Measurements from ENCODE around the gene TTC33. TPM values are rescaled to one million over a fixed set of nuclear protein-coding genes. Genes with fewer than 3 reads are reported as not detected.

TTC33 gene
- total RNA-seq, 4 donors from 2014 or later = 6.4 to 67.3 (median 17.4) TPM

DNA sequence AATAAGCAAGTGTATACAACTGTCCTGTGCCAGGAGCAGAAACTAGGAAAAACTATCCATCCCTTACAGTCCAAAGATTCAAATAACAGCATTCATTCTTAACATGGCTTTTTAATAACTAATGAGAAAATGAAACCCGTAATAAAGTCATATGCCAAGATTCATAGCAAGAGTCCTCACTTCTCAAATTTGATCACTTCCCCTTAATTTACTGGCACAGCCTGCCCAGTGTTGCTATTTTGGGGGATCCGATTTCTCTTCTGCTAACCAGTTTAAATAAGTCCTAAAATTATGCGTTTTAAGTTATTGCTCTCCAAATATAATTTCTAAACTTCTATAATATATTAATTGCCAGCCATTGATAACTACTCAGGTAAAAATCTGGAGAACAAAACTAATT lies 253.0 kb downstream of the TTC33 start:
- Histone ChIP-seq H3K4me3 (no peak overlapping the region), H3K27me3 (no peaks in the 10 kb centered on the region), H3K36me3 (no peaks in the 10 kb centered on the region), H3K9me3 (no peaks in the 10 kb centered on the region), H3K4me1 (peaks cover 0 to 30% (median 0%) of the 10 kb centered on the region in 4 donors), H3K27ac (peak overlapping the region in 1 of 4 donors; percentile 37)
- TF ChIP-seq POLR2A (IDR thresholded peaks at IDR 0.05) (no peak), POLR2AphosphoS5 (IDR thresholded peaks at IDR 0.05) (no peak), CTCF (IDR thresholded peaks at IDR 0.05) (no peak), EP300 (IDR thresholded peaks at IDR 0.05; ENCODE audit: low read depth) (no peak)
- DNase-seq = no peak
- WGBS, 2 donors (ENCODE audit: low coverage in 1 of 2) = 77 to 79% methylated on average over 3 of the region's 3 CpGs
- intact Hi-C loops (cut with DNase I; ENCODE audit: low total_unique reads) (no loop called here), in situ Hi-C loops (cut with MboI; ENCODE audit: low pct_ligation_motif_present in 1 of 4, low pct_unique_long_range_greater_than_20kb in 1 of 4, low sequenced_read_pairs in 3 of 4) (no loop called here)

DNA sequence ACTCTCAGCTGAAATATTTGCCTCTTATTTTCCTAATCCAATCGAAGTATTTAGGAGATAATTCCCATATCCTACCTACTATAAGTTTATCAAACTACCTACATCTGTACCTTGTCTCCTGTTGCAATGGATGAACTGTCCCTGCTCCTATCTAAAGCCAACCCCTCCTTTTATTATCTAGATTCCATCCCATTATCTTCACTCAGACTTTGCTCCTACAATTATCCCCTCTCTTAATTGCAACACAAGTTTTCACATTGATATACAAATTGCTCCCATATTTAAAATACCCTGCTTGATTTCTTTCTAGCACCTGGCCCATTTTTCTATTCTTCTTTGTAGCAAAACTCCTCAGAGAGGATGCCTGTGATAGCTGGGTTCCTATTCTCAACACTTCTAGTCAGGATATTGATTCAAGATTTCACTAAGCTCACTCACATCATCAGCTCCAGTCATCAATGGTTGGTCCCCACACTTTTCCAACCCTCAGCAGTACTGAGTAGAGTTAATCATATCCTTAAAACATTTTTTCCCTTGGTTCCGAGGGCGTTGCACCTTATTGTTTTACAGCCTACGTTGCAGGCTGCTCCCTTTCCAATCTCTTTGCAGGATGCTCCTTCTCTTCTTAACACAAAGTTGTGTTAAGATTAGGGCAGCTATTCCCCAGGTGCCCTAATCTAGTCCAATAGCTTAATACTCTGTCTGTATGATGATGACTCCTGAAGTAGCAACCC lies 253.9 kb downstream of the TTC33 start:
- in situ Hi-C loops (cut with MboI; ENCODE audit: low pct_ligation_motif_present in 1 of 4, low pct_unique_long_range_greater_than_20kb in 1 of 4, low sequenced_read_pairs in 3 of 4) (no loop called here), intact Hi-C loops (cut with DNase I; ENCODE audit: low total_unique reads) (no loop called here)
- Histone ChIP-seq H3K36me3 (no peaks in the 10 kb centered on the region), H3K9me3 (no peaks in the 10 kb centered on the region), H3K4me3 (no peak overlapping the region), H3K4me1 (peaks cover 0 to 30% (median 0%) of the 10 kb centered on the region in 4 donors), H3K27me3 (no peaks in the 10 kb centered on the region), H3K27ac (peak overlapping the region in 1 of 4 donors; percentile 37)
- TF ChIP-seq EP300 (IDR thresholded peaks at IDR 0.05; ENCODE audit: low read depth) (no peak), POLR2A (IDR thresholded peaks at IDR 0.05) (no peak), CTCF (IDR thresholded peaks at IDR 0.05) (no peak)
- DNase-seq = no peak
- WGBS, 2 donors (ENCODE audit: low coverage in 1 of 2) = 57 to 66% methylated on average over 4 of the region's 4 CpGs

DNA sequence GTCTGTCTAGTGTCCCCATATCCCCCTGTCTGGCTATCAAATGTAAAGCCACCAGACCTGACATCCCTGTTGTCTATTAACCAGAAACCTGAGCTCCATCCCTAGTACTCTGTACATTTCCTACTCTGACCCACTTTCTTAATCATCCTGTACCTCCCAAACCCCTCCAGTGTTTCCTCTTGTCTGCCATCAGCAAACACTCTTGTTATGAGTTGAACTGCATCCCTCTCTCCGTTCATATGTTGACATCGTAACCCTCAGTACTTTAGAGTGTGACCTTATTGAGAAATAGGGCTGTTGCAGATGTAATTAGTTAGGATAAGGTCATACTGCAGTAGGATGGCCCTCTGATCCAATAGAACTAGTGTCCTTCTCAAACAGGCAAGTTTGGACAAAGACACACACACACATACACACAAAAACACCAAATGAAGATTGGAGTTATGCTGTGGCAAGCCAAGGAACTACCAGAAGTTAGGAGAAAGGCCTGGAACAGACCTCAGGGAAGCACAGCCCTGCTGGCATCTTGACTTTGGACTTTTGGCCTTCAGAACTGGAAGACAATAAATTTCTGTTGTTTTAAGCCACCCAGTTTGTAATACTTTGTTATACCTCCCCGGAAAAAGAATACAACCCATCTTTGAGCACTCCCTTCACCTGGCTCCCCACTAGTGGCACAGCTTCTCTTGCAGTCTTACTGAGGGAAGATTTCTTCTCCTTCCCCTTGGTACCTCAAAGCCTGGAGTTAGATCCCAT lies 256.1 kb downstream of the TTC33 start:
- intact Hi-C loops (cut with DNase I; ENCODE audit: low total_unique reads) = no loop called here
- Histone ChIP-seq H3K27me3 (no peaks in the 10 kb centered on the region), H3K9me3 (no peaks in the 10 kb centered on the region), H3K4me3 (no peak overlapping the region), H3K36me3 (no peaks in the 10 kb centered on the region), H3K27ac (no peak overlapping the region), H3K4me1 (peaks cover 0 to 30% (median 0%) of the 10 kb centered on the region in 4 donors)
- in situ Hi-C loops (cut with MboI; ENCODE audit: low pct_ligation_motif_present in 1 of 4, low pct_unique_long_range_greater_than_20kb in 1 of 4, low sequenced_read_pairs in 3 of 4) = no loop called here
- TF ChIP-seq POLR2A (IDR thresholded peaks at IDR 0.05) (no peak), CTCF (IDR thresholded peaks at IDR 0.05) (no peak), EP300 (IDR thresholded peaks at IDR 0.05; ENCODE audit: low read depth) (no peak), POLR2AphosphoS5 (IDR thresholded peaks at IDR 0.05) (no peak)
- no peak for DNase-seq
- 61% methylated on average over 3 of the region's 3 CpGs; no CpG with 5 or more reads in 1 of the 2 donors for whole genome bisulfite sequencing, 2 donors (ENCODE audit: low coverage in 1 of 2)

DNA sequence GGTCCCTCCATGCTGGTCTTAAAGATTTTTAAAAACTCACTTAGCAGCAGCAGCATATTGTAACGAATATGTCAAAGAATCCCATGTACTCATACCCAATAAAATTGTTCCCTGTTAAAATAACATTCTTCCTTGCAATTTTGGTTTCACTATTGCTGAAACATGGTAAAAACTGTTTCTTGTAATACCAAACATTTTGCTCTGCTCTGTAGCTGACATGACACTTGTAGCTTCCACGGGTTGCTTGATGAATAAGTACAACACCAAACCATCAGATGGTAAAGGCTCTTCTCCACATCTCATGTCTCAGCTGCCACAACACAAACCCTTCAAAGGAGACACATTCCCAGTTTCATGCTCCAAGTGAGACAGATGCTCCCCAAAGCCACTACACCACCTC lies 256.8 kb downstream of the TTC33 start:
- intact Hi-C loops (cut with DNase I; ENCODE audit: low total_unique reads) = no loop called here
- Histone ChIP-seq H3K4me3 (no peak overlapping the region), H3K9me3 (no peaks in the 10 kb centered on the region), H3K36me3 (no peaks in the 10 kb centered on the region), H3K27me3 (no peaks in the 10 kb centered on the region), H3K27ac (no peak overlapping the region), H3K4me1 (peaks cover 0 to 30% (median 0%) of the 10 kb centered on the region in 4 donors)
- no peak for TF ChIP-seq POLR2AphosphoS5 (IDR thresholded peaks at IDR 0.05)
- TF ChIP-seq CTCF (IDR thresholded peaks at IDR 0.05) = no peak
- no peak for TF ChIP-seq POLR2A (IDR thresholded peaks at IDR 0.05)
- no peak for TF ChIP-seq EP300 (IDR thresholded peaks at IDR 0.05; ENCODE audit: low read depth)
- in situ Hi-C loops (cut with MboI; ENCODE audit: low pct_ligation_motif_present in 1 of 4, low pct_unique_long_range_greater_than_20kb in 1 of 4, low sequenced_read_pairs in 3 of 4) = no loop called here
- no peak for DNase-seq
- WGBS, 2 donors (ENCODE audit: low coverage in 1 of 2) = 57 to 58% methylated on average over 2 of the region's 2 CpGs
